GM12878 (cell line): ENCODE results near the gene CNTN4. TPM values are rescaled to one million over a fixed set of nuclear protein-coding genes. Genes with fewer than 3 reads are reported as not detected.

Source experiments
- ATAC-seq: fragments of 200-7000 bp; cut with Tn5 transposase; 3 replicates; pipeline ENCODE4 v1.9.1; 2020; ENCODE audit warnings: mild to moderate bottlenecking, moderate library complexity
- BruUV-seq: library from RNA; stranded (reverse); fragments of 400-500 nt; replicated peaks from 2 replicates; lab custom pipeline; 2021; lab: Mats Ljungman, UMichigan
- CTCF ChIA-PET: fragments of 300-600 bp; sonication (Branson Sonifier 250); formaldehyde crosslinking; extraction: SDS; loops from one replicate; lab custom pipeline; 2021; ENCODE audit warnings: inconsistent platforms; lab: Yijun Ruan, JAX
- POLR2A ChIA-PET: fragments of 350-600 bp; formaldehyde crosslinking; extraction: SDS; loops from one replicate; lab custom pipeline; 2021; ENCODE audit warnings: inconsistent platforms; lab: Charles Lee
- RAD21 ChIA-PET: fragments of 300-600 bp; sonication (Branson Sonifier 250); formaldehyde crosslinking; loops from one replicate; lab custom pipeline; 2023; ENCODE audit warnings: antibody characterized with exemption; ENCODE audit not compliant: unreplicated experiment; lab: Charles Lee
- SMC1A ChIA-PET: fragments of 300-600 bp; sonication (Branson Sonifier 250); formaldehyde crosslinking; loops from one replicate; lab custom pipeline; 2023; ENCODE audit not compliant: unreplicated experiment, uncharacterized antibody; lab: Charles Lee
- DNase-seq: peaks from one replicate; pipeline ENCODE4 v3.0.0-alpha.2; 2011; ENCODE audit warnings: low read depth, low spot score
- FAIRE-seq: peaks from 3 replicates; lab custom pipeline; 2011; peaks lifted over from hg19 to GRCh38; lab: Jason Lieb, UNC
- H2AFZ ChIP-seq: 2 replicates; pipeline ENCODE4 v1.6.0; 2011; ENCODE audit warnings: low read depth, low read length, control low read depth; ENCODE audit not compliant: control insufficient read depth
- H3K27ac ChIP-seq: 2 replicates; pipeline ENCODE4 v1.5.1; 2011; ENCODE audit warnings: control low read depth; ENCODE audit not compliant: control insufficient read depth, insufficient read depth
- H3K27me3 ChIP-seq, 2 experiments: replicated peaks in 1 of 2; 2 replicates each; pipeline versions ENCODE4 v1.6.0 to v1.6.1; 2011; ENCODE audit warnings: low read length in 1 of 2; ENCODE audit not compliant: control insufficient read depth in 2 of 2, insufficient read depth in 2 of 2
- H3K36me3 ChIP-seq, 2 experiments: 2 replicates each; pipeline ENCODE4 v1.5.1; 2011; ENCODE audit warnings: low read length in 1 of 2; ENCODE audit not compliant: control insufficient read depth in 2 of 2, insufficient read depth in 2 of 2
- H3K4me1 ChIP-seq: 2 replicates; pipeline ENCODE4 v1.6.1; 2011; ENCODE audit warnings: mild to moderate bottlenecking, low read length, moderate library complexity, mixed read lengths; ENCODE audit not compliant: control insufficient read depth, insufficient read depth
- H3K4me2 ChIP-seq: 2 replicates; pipeline ENCODE4 v1.6.0; 2011; ENCODE audit warnings: control low read depth; ENCODE audit not compliant: control insufficient read depth, insufficient read depth
- H3K4me3 ChIP-seq: fragments of 200-600 bp; sonication (generic); 2 replicates; pipeline ENCODE4 v1.5.1; 2016
- H3K79me2 ChIP-seq: 2 replicates; pipeline ENCODE4 v1.6.0; 2011; ENCODE audit warnings: low read length; ENCODE audit not compliant: control insufficient read depth, insufficient read depth
- H3K9ac ChIP-seq: 2 replicates; pipeline ENCODE4 v1.8.0; 2011; ENCODE audit warnings: low read length, control low read depth, mixed read lengths; ENCODE audit not compliant: control insufficient read depth, insufficient read depth
- H3K9me3 ChIP-seq: replicated peaks from 3 replicates; pipeline ENCODE4 v1.5.1; 2011; ENCODE audit warnings: mild to moderate bottlenecking, low read length; ENCODE audit not compliant: control insufficient read depth, insufficient read depth
- H4K20me1 ChIP-seq: 2 replicates; pipeline ENCODE4 v1.6.0; 2011; ENCODE audit not compliant: control insufficient read depth, insufficient read depth
- NR2C2 ChIP-seq: IDR thresholded peaks from 2 replicates; pipeline ENCODE4 v1.6.1; 2011; ENCODE audit warnings: borderline replicate concordance, low read depth; ENCODE audit not compliant: control insufficient read depth, insufficient read length
- POU2F2 ChIP-seq: IDR thresholded peaks from 3 replicates; pipeline ENCODE4 v1.6.1; 2011; ENCODE audit warnings: low read depth, mild to moderate bottlenecking, low read length, borderline replicate concordance
- SPI1 ChIP-seq: IDR thresholded peaks from 2 replicates; pipeline ENCODE4 v1.6.1; 2011; ENCODE audit warnings: low read depth, mild to moderate bottlenecking, low read length, moderate library complexity, borderline replicate concordance; ENCODE audit not compliant: insufficient read depth
- TCF3 ChIP-seq: IDR thresholded peaks from 2 replicates; pipeline ENCODE4 v1.6.1; 2012; ENCODE audit warnings: low read depth, mild to moderate bottlenecking, low read length, borderline replicate concordance; ENCODE audit not compliant: insufficient read depth
- WGBS: methylation state at CpG from one replicate; pipeline ENCODE4 v1.1.6; 2016; ENCODE audit warnings: low lambda C conversion rate; ENCODE audit not compliant: insufficient replicate concordance, insufficient coverage; ENCODE audit errors: missing lambda C conversion rate; 5-methylcytosine and 5-hydroxymethylcytosine counted together
- in situ Hi-C: fragments of 300-500 bp; cut with MboI; formaldehyde crosslinking; loops from 9 replicates; pipeline ENCODE4 v1.14.3; 2018; ENCODE audit warnings: mixed read lengths
- intact Hi-C: fragments of 100-400 bp; cut with micrococcal nuclease; formaldehyde crosslinking; loops from one replicate; pipeline ENCODE4 v1.14.2; 2022; ENCODE audit not compliant: unreplicated experiment
- polyA plus RNA-seq, 11 experiments: library from polyadenylated mRNA; depleted of rRNA in 4 of 11; unstranded in 6 of 11; stranded (reverse) in 5 of 11; fragments of >200 nt; fragmentation: Nextera tagmentation in 4 of 11; fragmentation: Illumina TruSeq in 1 of 11; extraction: Ambion mirVana in 4 of 11; extraction: Trizol in 1 of 11; gene quantifications; 1 replicate in 1 of 11; 2 replicates in 10 of 11; pipeline versions ENCODE4 v1.2.1 to v1.2.3, GENCODE V29; 2011 to 2016; ENCODE audit warnings: inconsistent platforms in 2 of 11, missing spikeins in 2 of 11, low read depth in 1 of 11
- total RNA-seq, 4 experiments: library from RNA; depleted of rRNA in 3 of 4; stranded (reverse); fragments of >200 nt in 3 of 4; fragmentation: Illumina TruSeq in 1 of 4; extraction: Trizol in 1 of 4; gene quantifications; 2 replicates each; pipeline versions ENCODE4 v1.2.1 to v1.2.3, GENCODE V29; 2013 to 2021
- TF ChIP-seq, protein P1 (sequence below): IDR thresholded peaks from 2 replicates; pipeline ENCODE4 v1.6.1; 2012; ENCODE audit warnings: low read length, inconsistent platforms

Gene CNTN4
- total and polyA plus RNA-seq, 10 of the 15 experiments (the other 5 are each of a cell fraction or from before 2014, with no cell fraction given), result 0.05 to 0.43 (median 0.15) TPM; not detected in 1

- Histone ChIP-seq H3K79me2 (no peaks in the 10 kb centered on the region), H3K4me3 (no peak overlapping the region), H3K27ac (peak overlapping the region; percentile 34), H3K4me2 (peak overlapping the region; percentile 80), H4K20me1 (no peaks in the 10 kb centered on the region), H3K9me3 (no peaks in the 10 kb centered on the region; the same call in 2 of the 3 replicates), H2AFZ (no peak overlapping the region), H3K9ac (no peak overlapping the region), H3K27me3 (no peaks in the 10 kb centered on the region), H3K4me1 (peaks cover 23% of the 10 kb centered on the region), H3K36me3 (no peaks in the 10 kb centered on the region)
- intact Hi-C loops (no loop called here), in situ Hi-C loops (no loop called here)
- ATAC-seq (peak; percentile 87), DNase-seq (peak; percentile 43), FAIRE-seq (peak; percentile 65)
- CTCF ChIA-PET, result interaction anchor here (1.0 kb wide), 1 partner anchor 25 kb away, joined by 3 read pairs; no protein-coding TSS in a partner anchor
- BruUV-seq, result no TSS peak
- SMC1A ChIA-PET, result interaction anchor here (0.6 to 1.7 kb wide), 6 partner anchors 11 to 107 kb away, joined by 3 to 5 read pairs (median 3); partner anchors contain the start of gene IL5RA
- POLR2A ChIA-PET, result no interaction called here
- 0% methylated on average over 2 of the region's 2 CpGs for WGBS
- RAD21 ChIA-PET, result no interaction called here
- TF ChIP-seq TCF3 (peak; percentile 61; the same call in 1 of the 2 replicates), POU2F2 (peak; percentile 59; the same call in 1 of the 3 replicates), SPI1 (peak; percentile 66; the same call in 1 of the 2 replicates), NR2C2 (no peak)
- TF ChIP-seq, protein P1, sequence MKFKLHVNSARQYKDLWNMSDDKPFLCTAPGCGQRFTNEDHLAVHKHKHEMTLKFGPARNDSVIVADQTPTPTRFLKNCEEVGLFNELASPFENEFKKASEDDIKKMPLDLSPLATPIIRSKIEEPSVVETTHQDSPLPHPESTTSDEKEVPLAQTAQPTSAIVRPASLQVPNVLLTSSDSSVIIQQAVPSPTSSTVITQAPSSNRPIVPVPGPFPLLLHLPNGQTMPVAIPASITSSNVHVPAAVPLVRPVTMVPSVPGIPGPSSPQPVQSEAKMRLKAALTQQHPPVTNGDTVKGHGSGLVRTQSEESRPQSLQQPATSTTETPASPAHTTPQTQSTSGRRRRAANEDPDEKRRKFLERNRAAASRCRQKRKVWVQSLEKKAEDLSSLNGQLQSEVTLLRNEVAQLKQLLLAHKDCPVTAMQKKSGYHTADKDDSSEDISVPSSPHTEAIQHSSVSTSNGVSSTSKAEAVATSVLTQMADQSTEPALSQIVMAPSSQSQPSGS, result no peak
Measured at GRCh38 chr3:3082234-3082924, 983.7 kb downstream of the CNTN4 start.
